ENCODE results near the gene SOCS3. TPM values are rescaled to one million over a fixed set of nuclear protein-coding genes. Genes with fewer than 3 reads are reported as not detected.
A peak's percentile ranks its signal among the peaks of the same experiment; 100 is the strongest.

Gene SOCS3
- total and polyA plus RNA-seq, 10 of the 15 experiments (the other 5 are each of a cell fraction or from before 2014, with no cell fraction given), result 0.05 to 3.9 (median 1.0) TPM

DNA sequence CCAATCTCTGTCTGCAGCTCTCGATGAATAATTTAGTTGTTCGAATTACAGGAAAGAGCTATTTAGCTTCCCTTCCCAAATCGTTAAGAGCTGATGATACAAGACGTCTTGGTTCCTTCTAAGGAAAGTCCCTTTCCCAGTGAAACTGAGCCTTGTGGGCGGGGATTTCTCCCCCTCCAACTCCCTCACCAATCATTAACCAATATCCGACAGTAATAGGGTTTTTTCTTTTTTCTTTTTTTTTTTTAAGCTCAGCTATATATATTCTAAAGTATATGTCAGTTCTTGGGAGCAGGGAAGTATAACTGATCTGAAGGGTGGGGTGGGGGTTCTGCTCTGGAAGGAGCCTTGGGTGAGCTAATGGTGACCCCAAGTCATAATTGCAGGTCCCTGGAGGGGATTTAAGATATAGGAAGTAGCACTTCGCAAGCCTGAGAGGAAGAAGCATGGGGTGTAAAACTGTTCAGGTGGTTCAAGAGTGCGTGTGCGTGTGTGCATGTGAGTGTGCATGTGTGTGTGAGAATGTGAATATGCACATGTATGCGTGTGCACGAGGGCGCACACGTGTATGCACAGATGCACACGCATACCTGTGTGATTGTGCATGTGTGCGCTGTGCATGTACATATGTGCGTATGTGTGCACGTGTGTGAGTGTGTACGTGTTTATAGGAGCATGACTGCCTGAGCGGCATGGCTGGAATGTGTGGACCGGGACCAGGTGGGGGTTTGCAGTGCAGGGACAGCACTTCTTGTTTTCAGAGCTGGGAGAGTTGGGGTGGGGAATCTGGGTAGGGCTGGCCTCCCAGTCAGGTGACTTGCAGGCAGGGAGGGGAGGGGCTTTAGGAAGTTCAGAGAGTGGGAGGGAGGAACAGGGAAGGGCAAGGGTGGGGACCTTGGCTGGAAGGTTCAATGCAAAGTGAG is 42.7 kb downstream of the SOCS3 start (continued):
- TF ChIP-seq, protein P1, sequence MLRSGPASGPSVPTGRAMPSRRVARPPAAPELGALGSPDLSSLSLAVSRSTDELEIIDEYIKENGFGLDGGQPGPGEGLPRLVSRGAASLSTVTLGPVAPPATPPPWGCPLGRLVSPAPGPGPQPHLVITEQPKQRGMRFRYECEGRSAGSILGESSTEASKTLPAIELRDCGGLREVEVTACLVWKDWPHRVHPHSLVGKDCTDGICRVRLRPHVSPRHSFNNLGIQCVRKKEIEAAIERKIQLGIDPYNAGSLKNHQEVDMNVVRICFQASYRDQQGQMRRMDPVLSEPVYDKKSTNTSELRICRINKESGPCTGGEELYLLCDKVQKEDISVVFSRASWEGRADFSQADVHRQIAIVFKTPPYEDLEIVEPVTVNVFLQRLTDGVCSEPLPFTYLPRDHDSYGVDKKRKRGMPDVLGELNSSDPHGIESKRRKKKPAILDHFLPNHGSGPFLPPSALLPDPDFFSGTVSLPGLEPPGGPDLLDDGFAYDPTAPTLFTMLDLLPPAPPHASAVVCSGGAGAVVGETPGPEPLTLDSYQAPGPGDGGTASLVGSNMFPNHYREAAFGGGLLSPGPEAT (IDR thresholded peaks at IDR 0.05; ENCODE audit: low read depth), result peak; percentile 99
- TF ChIP-seq RFX5 (IDR thresholded peaks at IDR 0.05; ENCODE audit: low read depth, low read length), result no peak
- peak; percentile 86 to 87 for TF ChIP-seq IKZF2 (IDR thresholded peaks at IDR 0.05)
- TF ChIP-seq EGR1 (IDR thresholded peaks at IDR 0.05; ENCODE audit: borderline replicate concordance in 1 of 2, low read depth in 2 of 2, low read length in 2 of 2), result 0 out of 3 replicates have a peak, but pooled peaks of 1 of the 2 experiments have one; percentile 15
- TF ChIP-seq BHLHE40 (IDR thresholded peaks at IDR 0.05; ENCODE audit: borderline replicate concordance in 1 of 2, low read depth in 2 of 2, low read length in 1 of 2), result peak; percentile 82 to 96
- no peak for TF ChIP-seq SUZ12 (IDR thresholded peaks at IDR 0.05; ENCODE audit: unreplicated experiment)
- TF ChIP-seq NBN (IDR thresholded peaks at IDR 0.05), result peak; percentile 95
- TF ChIP-seq JUND (IDR thresholded peaks at IDR 0.05; ENCODE audit: low read depth, low read length), result no peak
- TF ChIP-seq JUNB (IDR thresholded peaks at IDR 0.05), result no peak
- TF ChIP-seq MYC (IDR thresholded peaks at IDR 0.05; ENCODE audit: insufficient read depth, insufficient read length, insufficient replicate concordance, low read length, severe bottlenecking), result peak; percentile 85
- TF ChIP-seq BRCA1 (IDR thresholded peaks at IDR 0.05; ENCODE audit: low read depth, low read length), result no peak
- TF ChIP-seq, protein P2, sequence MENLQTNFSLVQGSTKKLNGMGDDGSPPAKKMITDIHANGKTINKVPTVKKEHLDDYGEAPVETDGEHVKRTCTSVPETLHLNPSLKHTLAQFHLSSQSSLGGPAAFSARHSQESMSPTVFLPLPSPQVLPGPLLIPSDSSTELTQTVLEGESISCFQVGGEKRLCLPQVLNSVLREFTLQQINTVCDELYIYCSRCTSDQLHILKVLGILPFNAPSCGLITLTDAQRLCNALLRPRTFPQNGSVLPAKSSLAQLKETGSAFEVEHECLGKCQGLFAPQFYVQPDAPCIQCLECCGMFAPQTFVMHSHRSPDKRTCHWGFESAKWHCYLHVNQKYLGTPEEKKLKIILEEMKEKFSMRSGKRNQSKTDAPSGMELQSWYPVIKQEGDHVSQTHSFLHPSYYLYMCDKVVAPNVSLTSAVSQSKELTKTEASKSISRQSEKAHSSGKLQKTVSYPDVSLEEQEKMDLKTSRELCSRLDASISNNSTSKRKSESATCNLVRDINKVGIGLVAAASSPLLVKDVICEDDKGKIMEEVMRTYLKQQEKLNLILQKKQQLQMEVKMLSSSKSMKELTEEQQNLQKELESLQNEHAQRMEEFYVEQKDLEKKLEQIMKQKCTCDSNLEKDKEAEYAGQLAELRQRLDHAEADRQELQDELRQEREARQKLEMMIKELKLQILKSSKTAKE (IDR thresholded peaks at IDR 0.05; ENCODE audit: low read depth, poor library complexity, severe bottlenecking), result peak; percentile 43
- TF ChIP-seq, protein P3, sequence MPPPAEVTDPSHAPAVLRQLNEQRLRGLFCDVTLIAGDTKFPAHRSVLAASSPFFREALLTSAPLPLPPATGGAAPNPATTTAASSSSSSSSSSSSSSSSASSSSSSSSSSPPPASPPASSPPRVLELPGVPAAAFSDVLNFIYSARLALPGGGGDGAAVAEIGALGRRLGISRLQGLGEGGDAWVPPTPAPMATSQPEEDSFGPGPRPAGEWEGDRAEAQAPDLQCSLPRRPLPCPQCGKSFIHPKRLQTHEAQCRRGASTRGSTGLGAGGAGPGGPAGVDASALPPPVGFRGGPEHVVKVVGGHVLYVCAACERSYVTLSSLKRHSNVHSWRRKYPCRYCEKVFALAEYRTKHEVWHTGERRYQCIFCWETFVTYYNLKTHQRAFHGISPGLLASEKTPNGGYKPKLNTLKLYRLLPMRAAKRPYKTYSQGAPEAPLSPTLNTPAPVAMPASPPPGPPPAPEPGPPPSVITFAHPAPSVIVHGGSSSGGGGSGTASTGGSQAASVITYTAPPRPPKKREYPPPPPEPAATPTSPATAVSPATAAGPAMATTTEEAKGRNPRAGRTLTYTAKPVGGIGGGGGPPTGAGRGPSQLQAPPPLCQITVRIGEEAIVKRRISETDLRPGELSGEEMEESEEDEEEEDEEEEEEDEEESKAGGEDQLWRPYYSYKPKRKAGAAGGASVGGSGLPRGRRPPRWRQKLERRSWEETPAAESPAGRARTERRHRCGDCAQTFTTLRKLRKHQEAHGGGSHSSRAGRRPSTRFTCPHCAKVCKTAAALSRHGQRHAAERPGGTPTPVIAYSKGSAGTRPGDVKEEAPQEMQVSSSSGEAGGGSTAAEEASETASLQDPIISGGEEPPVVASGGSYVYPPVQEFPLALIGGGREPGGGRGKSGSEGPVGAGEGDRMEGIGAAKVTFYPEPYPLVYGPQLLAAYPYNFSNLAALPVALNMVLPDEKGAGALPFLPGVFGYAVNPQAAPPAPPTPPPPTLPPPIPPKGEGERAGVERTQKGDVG (CRISPR knock-in tag; IDR thresholded peaks at IDR 0.05), result no peak
- TF ChIP-seq TBL1XR1 (IDR thresholded peaks at IDR 0.05; ENCODE audit: low read depth, low read length), result no peak
- TF ChIP-seq HDGF (IDR thresholded peaks at IDR 0.05), result peak; percentile 94
- TF ChIP-seq SREBF2 (IDR thresholded peaks at IDR 0.05; ENCODE audit: low read length), result no peak
- no peak; the same call in 1 of the 2 replicates for TF ChIP-seq FOXK2 (IDR thresholded peaks at IDR 0.05)
- TF ChIP-seq USF1 (IDR thresholded peaks at IDR 0.05; ENCODE audit: borderline replicate concordance, extremely low read length, insufficient read depth, low read depth, low read length), result no peak
